GM18861 (cell line): Measurements from ENCODE around the gene GPD2.

Experiments
- ATAC-seq: cut with Tn5 transposase; IDR thresholded peaks from one replicate; pipeline ENCODE4 v1.9.1; 2021; ENCODE audit not compliant: unreplicated experiment

The GPD2 gene

DNA sequence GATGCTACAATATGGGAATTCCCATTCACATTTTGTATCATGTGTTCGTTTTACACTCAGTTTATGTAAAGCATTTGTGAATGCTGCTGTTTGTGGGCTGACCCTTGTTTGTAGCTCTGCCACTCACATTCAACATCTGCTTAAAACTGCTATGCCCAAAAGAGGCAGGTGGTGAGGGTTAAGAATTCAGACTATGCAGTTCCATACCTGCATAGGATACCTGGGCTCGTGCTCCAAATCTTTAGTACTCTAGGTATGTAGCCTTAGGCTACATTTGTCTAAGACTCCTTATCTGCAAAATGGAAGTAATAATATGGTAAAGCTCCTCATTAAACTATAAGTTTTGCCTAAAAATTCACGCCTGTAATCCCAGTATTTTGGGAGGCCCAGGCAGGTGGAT, 199.5 kb downstream of the GPD2 start:
- no peak for ATAC-seq
